Measurements from ENCODE around the gene PHF10.
"Not testable (repeated sequence)": the region's sequence is repeated elsewhere in the genome, so short reads cannot be mapped to it uniquely, and the experiment has no call there.

PHF10 gene

GRCh38 chr6:169701311-169701953 is 22.9 kb downstream of the PHF10 start:
- DNase-seq (ENCODE audit: low read depth, low spot score): no peak
- Histone ChIP-seq H3K9me3 (ENCODE audit: control insufficient read depth, insufficient read depth, low read length) (no peaks in the 10 kb centered on the region), H3K36me3 (ENCODE audit: control insufficient read depth, insufficient read depth, low read length) (0 out of 2 replicates have a peak, but pooled peaks cover 5% of the 10 kb centered on the region), H3K4me1 (ENCODE audit: control insufficient read depth, insufficient read depth, low read length) (0 out of 2 replicates have a peak, but pooled peaks cover 4% of the 10 kb centered on the region), H3K27me3 (ENCODE audit: control insufficient read depth, insufficient read depth, low read length) (no peaks in the 10 kb centered on the region), H3K27ac (ENCODE audit: low read length) (no peak overlapping the region), H3K4me3 (ENCODE audit: low read length) (peak overlapping the region; percentile 72)
- no CpG with 5 or more reads among the region's 54 CpGs for WGBS (ENCODE audit: insufficient coverage, insufficient read length)

- WGBS (ENCODE audit: insufficient coverage, insufficient read length): no CpG with 5 or more reads among the region's 5 CpGs
- 0 out of 2 replicates have a peak, but pooled peaks cover 5% of the 10 kb centered on the region for H3K36me3 ChIP-seq (ENCODE audit: control insufficient read depth, insufficient read depth, low read length)
- no peak for DNase-seq (ENCODE audit: low read depth, low spot score)
- no peaks in the 10 kb centered on the region for H3K27me3 ChIP-seq (ENCODE audit: control insufficient read depth, insufficient read depth, low read length)
- H3K27ac ChIP-seq (ENCODE audit: low read length): no peak overlapping the region
- no peaks in the 10 kb centered on the region for H3K9me3 ChIP-seq (ENCODE audit: control insufficient read depth, insufficient read depth, low read length)
- H3K4me1 ChIP-seq (ENCODE audit: control insufficient read depth, insufficient read depth, low read length): 0 out of 2 replicates have a peak, but pooled peaks cover 4% of the 10 kb centered on the region
- no peak overlapping the region; the same call in 1 of the 2 replicates for H3K4me3 ChIP-seq (ENCODE audit: low read length)
Observed at GRCh38 chr6:169700296-169700695, 24.0 kb downstream of the PHF10 start.

GRCh38 chr6:169697115-169697514 is 27.2 kb downstream of the PHF10 start:
- H3K4me3 ChIP-seq (ENCODE audit: low read length); H3K9me3 ChIP-seq (ENCODE audit: control insufficient read depth, insufficient read depth, low read length); H3K36me3 ChIP-seq (ENCODE audit: control insufficient read depth, insufficient read depth, low read length); H3K27me3 ChIP-seq (ENCODE audit: control insufficient read depth, insufficient read depth, low read length); DNase-seq (ENCODE audit: low read depth, low spot score); H3K4me1 ChIP-seq (ENCODE audit: control insufficient read depth, insufficient read depth, low read length); H3K27ac ChIP-seq (ENCODE audit: low read length): not testable (repeated sequence)
- no CpG with 5 or more reads among the region's 10 CpGs for WGBS (ENCODE audit: insufficient coverage, insufficient read length)

GRCh38 chr6:169695131-169695530 is 29.2 kb downstream of the PHF10 start:
- WGBS (ENCODE audit: insufficient coverage, insufficient read length): no CpG with 5 or more reads among the region's 5 CpGs
- H3K27ac ChIP-seq (ENCODE audit: low read length): no peak overlapping the region
- peaks cover 5% of the 10 kb centered on the region; the same call in 1 of the 2 replicates for H3K36me3 ChIP-seq (ENCODE audit: control insufficient read depth, insufficient read depth, low read length)
- 0 out of 2 replicates have a peak, but pooled peaks cover 3% of the 10 kb centered on the region for H3K4me1 ChIP-seq (ENCODE audit: control insufficient read depth, insufficient read depth, low read length)
- no peaks in the 10 kb centered on the region for H3K27me3 ChIP-seq (ENCODE audit: control insufficient read depth, insufficient read depth, low read length)
- no peak for DNase-seq (ENCODE audit: low read depth, low spot score)
- no peaks in the 10 kb centered on the region for H3K9me3 ChIP-seq (ENCODE audit: control insufficient read depth, insufficient read depth, low read length)
- no peak overlapping the region for H3K4me3 ChIP-seq (ENCODE audit: low read length)

GRCh38 chr6:169692516-169692915 is 31.8 kb downstream of the PHF10 start:
- Histone ChIP-seq H3K9me3 (ENCODE audit: control insufficient read depth, insufficient read depth, low read length) (no peaks in the 10 kb centered on the region), H3K27ac (ENCODE audit: low read length) (no peak overlapping the region), H3K4me3 (ENCODE audit: low read length) (no peak overlapping the region), H3K4me1 (ENCODE audit: control insufficient read depth, insufficient read depth, low read length) (no peaks in the 10 kb centered on the region), H3K36me3 (ENCODE audit: control insufficient read depth, insufficient read depth, low read length) (no peaks in the 10 kb centered on the region; the same call in 1 of the 2 replicates), H3K27me3 (ENCODE audit: control insufficient read depth, insufficient read depth, low read length) (no peaks in the 10 kb centered on the region)
- no CpG with 5 or more reads among the region's 3 CpGs for WGBS (ENCODE audit: insufficient coverage, insufficient read length)
- DNase-seq (ENCODE audit: low read depth, low spot score): no peak

GRCh38 chr6:169691260-169691659 is 33.0 kb downstream of the PHF10 start:
- H3K4me3 ChIP-seq (ENCODE audit: low read length): no peak overlapping the region
- no peak overlapping the region for H3K27ac ChIP-seq (ENCODE audit: low read length)
- H3K4me1 ChIP-seq (ENCODE audit: control insufficient read depth, insufficient read depth, low read length): no peaks in the 10 kb centered on the region
- H3K27me3 ChIP-seq (ENCODE audit: control insufficient read depth, insufficient read depth, low read length): no peaks in the 10 kb centered on the region
- no peaks in the 10 kb centered on the region; the same call in 1 of the 2 replicates for H3K36me3 ChIP-seq (ENCODE audit: control insufficient read depth, insufficient read depth, low read length)
- no peak for DNase-seq (ENCODE audit: low read depth, low spot score)
- no peaks in the 10 kb centered on the region for H3K9me3 ChIP-seq (ENCODE audit: control insufficient read depth, insufficient read depth, low read length)
- no CpG with 5 or more reads among the region's 2 CpGs for WGBS (ENCODE audit: insufficient coverage, insufficient read length)

GRCh38 chr6:169689287-169689686 is 35.0 kb downstream of the PHF10 start:
- DNase-seq (ENCODE audit: low read depth, low spot score): no peak
- H3K27ac ChIP-seq (ENCODE audit: low read length): no peak overlapping the region
- no CpG with 5 or more reads among the region's 6 CpGs for WGBS (ENCODE audit: insufficient coverage, insufficient read length)
- H3K27me3 ChIP-seq (ENCODE audit: control insufficient read depth, insufficient read depth, low read length): no peaks in the 10 kb centered on the region
- H3K36me3 ChIP-seq (ENCODE audit: control insufficient read depth, insufficient read depth, low read length): no peaks in the 10 kb centered on the region; the same call in 1 of the 2 replicates
- no peak overlapping the region for H3K4me3 ChIP-seq (ENCODE audit: low read length)
- H3K4me1 ChIP-seq (ENCODE audit: control insufficient read depth, insufficient read depth, low read length): no peaks in the 10 kb centered on the region
- H3K9me3 ChIP-seq (ENCODE audit: control insufficient read depth, insufficient read depth, low read length): no peaks in the 10 kb centered on the region

- no CpG with 5 or more reads among the region's 2 CpGs for WGBS (ENCODE audit: insufficient coverage, insufficient read length)
- no peaks in the 10 kb centered on the region for H3K9me3 ChIP-seq (ENCODE audit: control insufficient read depth, insufficient read depth, low read length)
- H3K27me3 ChIP-seq (ENCODE audit: control insufficient read depth, insufficient read depth, low read length): no peaks in the 10 kb centered on the region
- no peaks in the 10 kb centered on the region for H3K4me1 ChIP-seq (ENCODE audit: control insufficient read depth, insufficient read depth, low read length)
- H3K4me3 ChIP-seq (ENCODE audit: low read length): no peak overlapping the region
- H3K36me3 ChIP-seq (ENCODE audit: control insufficient read depth, insufficient read depth, low read length): no peaks in the 10 kb centered on the region
- no peak overlapping the region for H3K27ac ChIP-seq (ENCODE audit: low read length)
- no peak for DNase-seq (ENCODE audit: low read depth, low spot score)
Observed at GRCh38 chr6:169685860-169686259, 38.4 kb downstream of the PHF10 start.

- no peaks in the 10 kb centered on the region for H3K27me3 ChIP-seq (ENCODE audit: control insufficient read depth, insufficient read depth, low read length)
- no peaks in the 10 kb centered on the region for H3K4me1 ChIP-seq (ENCODE audit: control insufficient read depth, insufficient read depth, low read length)
- no CpG with 5 or more reads among the region's 3 CpGs for WGBS (ENCODE audit: insufficient coverage, insufficient read length)
- H3K36me3 ChIP-seq (ENCODE audit: control insufficient read depth, insufficient read depth, low read length): no peaks in the 10 kb centered on the region
- H3K9me3 ChIP-seq (ENCODE audit: control insufficient read depth, insufficient read depth, low read length): no peaks in the 10 kb centered on the region
- DNase-seq (ENCODE audit: low read depth, low spot score): no peak
- H3K4me3 ChIP-seq (ENCODE audit: low read length): no peak overlapping the region
- H3K27ac ChIP-seq (ENCODE audit: low read length): no peak overlapping the region
Observed at GRCh38 chr6:169684056-169684455, 40.2 kb downstream of the PHF10 start.

GRCh38 chr6:169678342-169678741 is 46.0 kb downstream of the PHF10 start:
- Histone ChIP-seq H3K4me1 (ENCODE audit: control insufficient read depth, insufficient read depth, low read length) (no peaks in the 10 kb centered on the region), H3K36me3 (ENCODE audit: control insufficient read depth, insufficient read depth, low read length) (no peaks in the 10 kb centered on the region), H3K4me3 (ENCODE audit: low read length) (no peak overlapping the region), H3K9me3 (ENCODE audit: control insufficient read depth, insufficient read depth, low read length) (no peaks in the 10 kb centered on the region), H3K27me3 (ENCODE audit: control insufficient read depth, insufficient read depth, low read length) (no peaks in the 10 kb centered on the region), H3K27ac (ENCODE audit: low read length) (no peak overlapping the region)
- WGBS (ENCODE audit: insufficient coverage, insufficient read length): no CpG with 5 or more reads among the region's 1 CpG
- DNase-seq (ENCODE audit: low read depth, low spot score): no peak

GRCh38 chr6:169677096-169677495 is 47.2 kb downstream of the PHF10 start:
- Histone ChIP-seq H3K36me3 (ENCODE audit: control insufficient read depth, insufficient read depth, low read length) (no peaks in the 10 kb centered on the region), H3K27ac (ENCODE audit: low read length) (no peak overlapping the region), H3K9me3 (ENCODE audit: control insufficient read depth, insufficient read depth, low read length) (no peaks in the 10 kb centered on the region), H3K4me1 (ENCODE audit: control insufficient read depth, insufficient read depth, low read length) (no peaks in the 10 kb centered on the region), H3K27me3 (ENCODE audit: control insufficient read depth, insufficient read depth, low read length) (no peaks in the 10 kb centered on the region), H3K4me3 (ENCODE audit: low read length) (no peak overlapping the region)
- WGBS (ENCODE audit: insufficient coverage, insufficient read length): no CpG with 5 or more reads among the region's 1 CpG
- DNase-seq (ENCODE audit: low read depth, low spot score): no peak

Measured in iPS DF 6.9 (cell line).